ENCODE results near the gene CPNE6.

CPNE6 gene

DNA sequence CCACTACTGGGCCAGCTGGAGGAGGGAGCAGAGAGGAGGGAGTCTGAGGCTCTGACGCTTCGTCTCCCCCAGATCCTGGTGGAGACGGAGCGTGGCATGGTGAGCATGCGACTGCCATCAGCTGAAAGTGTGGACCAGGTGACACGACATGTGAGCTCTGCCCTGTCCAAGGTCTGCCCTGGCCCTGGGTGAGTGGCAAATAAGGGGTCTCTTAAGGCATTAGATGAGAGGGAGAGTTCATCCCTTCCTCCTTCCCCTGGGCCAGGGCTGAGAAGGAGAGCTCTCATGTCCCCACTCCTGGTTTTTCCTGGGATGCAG, 17.1 kb upstream of the CPNE6 start:
- Histone ChIP-seq H3K14ac (ENCODE audit: low read length) (no peak overlapping the region), H4K8ac (ENCODE audit: low read depth, low read length) (no peak overlapping the region), H2BK5ac (ENCODE audit: low read length) (no peak overlapping the region), H2BK12ac (ENCODE audit: low read length) (no peak overlapping the region), H3K79me1 (ENCODE audit: low read depth, low read length) (no peaks in the 10 kb centered on the region), H4K91ac (ENCODE audit: low read depth, low read length, poor library complexity) (no peak overlapping the region), H2BK15ac (ENCODE audit: low read length) (no peak overlapping the region), H3K9me3 (replicated peaks in 1 of 2; ENCODE audit: control insufficient read depth in 2 of 2, insufficient read depth in 1 of 2, low read depth in 1 of 2, low read length in 2 of 2) (no peaks in the 10 kb centered on the region), H3K4me3 (ENCODE audit: low read length in 2 of 2) (no peak overlapping the region), H3K4me2 (ENCODE audit: insufficient read depth, low read length, poor library complexity, severe bottlenecking) (no peak overlapping the region), H2AFZ (ENCODE audit: low read length) (no peak overlapping the region), H3K23ac (ENCODE audit: low read depth, low read length, poor library complexity) (no peak overlapping the region), H2AK5ac (ENCODE audit: low read depth, low read length) (no peak overlapping the region), H3K18ac (ENCODE audit: low read length) (no peak overlapping the region), H3K9ac (ENCODE audit: low read depth, low read length, poor library complexity) (no peak overlapping the region), H3K27me3 (ENCODE audit: control insufficient read depth in 3 of 3, insufficient read depth in 3 of 3, low read depth in 1 of 3, low read length in 3 of 3) (peaks cover 0 to 20% (median 0%) of the 10 kb centered on the region in 3 experiments), H3K27ac (replicated peaks; ENCODE audit: low read length) (no peak overlapping the region), H3K36me3 (replicated peaks in 1 of 2; ENCODE audit: control insufficient read depth in 2 of 2, insufficient read depth in 2 of 2, low read length in 2 of 2) (no peaks in the 10 kb centered on the region), H3K4ac (ENCODE audit: low read length) (no peak overlapping the region), H3K4me1 (ENCODE audit: control insufficient read depth in 2 of 2, insufficient read depth in 1 of 2, low read depth in 1 of 2, low read length in 2 of 2) (peaks cover 13 to 14% of the 10 kb centered on the region in 2 donors), H2BK120ac (ENCODE audit: low read depth, low read length) (no peak overlapping the region)
- no peak for DNase-seq (ENCODE audit: low spot score)
- no CpG with 5 or more reads among the region's 6 CpGs for WGBS, 2 donors (ENCODE audit: extremely low coverage in 2 of 2, insufficient read length in 2 of 2, insufficient replicate concordance in 1 of 2)

DNA sequence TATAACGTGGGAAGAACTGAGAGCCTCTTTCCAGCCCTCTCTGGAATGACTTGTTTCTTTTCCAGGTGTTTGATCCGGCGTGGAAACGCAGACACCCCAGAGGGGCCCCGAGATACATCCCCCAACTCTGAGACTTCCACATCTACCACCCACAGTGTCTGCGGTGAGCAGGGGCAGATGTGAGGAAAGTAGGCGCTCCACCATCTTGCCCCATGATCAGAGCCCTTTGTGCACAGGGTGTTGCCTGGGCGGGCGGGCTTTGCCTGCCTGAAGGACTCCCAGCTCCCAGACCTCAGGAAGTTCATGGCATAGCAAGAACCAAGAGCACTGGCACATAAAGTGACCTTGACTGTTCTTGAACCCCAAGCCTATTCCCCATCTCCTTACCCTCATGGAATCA, 16.7 kb upstream of the CPNE6 start:
- Histone ChIP-seq H3K4me3 (ENCODE audit: low read length in 2 of 2) (no peak overlapping the region), H3K14ac (ENCODE audit: low read length) (no peak overlapping the region), H3K4me2 (ENCODE audit: insufficient read depth, low read length, poor library complexity, severe bottlenecking) (no peak overlapping the region), H3K79me1 (ENCODE audit: low read depth, low read length) (no peaks in the 10 kb centered on the region), H2AK5ac (ENCODE audit: low read depth, low read length) (no peak overlapping the region), H3K9ac (ENCODE audit: low read depth, low read length, poor library complexity) (no peak overlapping the region), H2BK5ac (ENCODE audit: low read length) (no peak overlapping the region), H2AFZ (ENCODE audit: low read length) (no peak overlapping the region), H3K36me3 (replicated peaks in 1 of 2; ENCODE audit: control insufficient read depth in 2 of 2, insufficient read depth in 2 of 2, low read length in 2 of 2) (no peaks in the 10 kb centered on the region), H3K23ac (ENCODE audit: low read depth, low read length, poor library complexity) (no peak overlapping the region), H2BK12ac (ENCODE audit: low read length) (no peak overlapping the region), H3K18ac (ENCODE audit: low read length) (no peak overlapping the region), H3K9me3 (replicated peaks in 1 of 2; ENCODE audit: control insufficient read depth in 2 of 2, insufficient read depth in 1 of 2, low read depth in 1 of 2, low read length in 2 of 2) (no peaks in the 10 kb centered on the region), H3K4me1 (ENCODE audit: control insufficient read depth in 2 of 2, insufficient read depth in 1 of 2, low read depth in 1 of 2, low read length in 2 of 2) (peaks cover 13 to 14% of the 10 kb centered on the region in 2 donors), H3K27me3 (ENCODE audit: control insufficient read depth in 3 of 3, insufficient read depth in 3 of 3, low read depth in 1 of 3, low read length in 3 of 3) (peaks cover 0 to 19% (median 0%) of the 10 kb centered on the region in 3 experiments), H2BK120ac (ENCODE audit: low read depth, low read length) (no peak overlapping the region), H4K91ac (ENCODE audit: low read depth, low read length, poor library complexity) (no peak overlapping the region), H3K27ac (replicated peaks; ENCODE audit: low read length) (no peak overlapping the region), H4K8ac (ENCODE audit: low read depth, low read length) (no peak overlapping the region), H3K4ac (ENCODE audit: low read length) (no peak overlapping the region), H2BK15ac (ENCODE audit: low read length) (no peak overlapping the region)
- no peak for DNase-seq (ENCODE audit: low spot score)
- WGBS, 2 donors (ENCODE audit: extremely low coverage in 2 of 2, insufficient read length in 2 of 2, insufficient replicate concordance in 1 of 2), result no CpG with 5 or more reads among the region's 9 CpGs

GRCh38 chr14:24055971-24056799, 15.2 kb upstream of the CPNE6 start:
- Histone ChIP-seq H2BK5ac (ENCODE audit: low read length) (no peak overlapping the region), H3K9ac (ENCODE audit: low read depth, low read length, poor library complexity) (peak overlapping the region; percentile 24), H3K27ac (replicated peaks; ENCODE audit: low read length) (no peak overlapping the region), H2BK12ac (ENCODE audit: low read length) (no peak overlapping the region), H3K14ac (ENCODE audit: low read length) (no peak overlapping the region), H2AK5ac (ENCODE audit: low read depth, low read length) (no peak overlapping the region), H2AFZ (ENCODE audit: low read length) (no peak overlapping the region), H4K91ac (ENCODE audit: low read depth, low read length, poor library complexity) (no peak overlapping the region), H3K4me2 (ENCODE audit: insufficient read depth, low read length, poor library complexity, severe bottlenecking) (no peak overlapping the region), H2BK120ac (ENCODE audit: low read depth, low read length) (no peak overlapping the region), H4K8ac (ENCODE audit: low read depth, low read length) (no peak overlapping the region), H3K4me1 (ENCODE audit: control insufficient read depth in 2 of 2, insufficient read depth in 1 of 2, low read depth in 1 of 2, low read length in 2 of 2) (peaks cover 13 to 14% of the 10 kb centered on the region in 2 donors), H3K36me3 (replicated peaks in 1 of 2; ENCODE audit: control insufficient read depth in 2 of 2, insufficient read depth in 2 of 2, low read length in 2 of 2) (no peaks in the 10 kb centered on the region), H3K4ac (ENCODE audit: low read length) (no peak overlapping the region), H2BK15ac (ENCODE audit: low read length) (peak overlapping the region; percentile 32), H3K4me3 (ENCODE audit: low read length in 2 of 2) (no peak overlapping the region), H3K79me1 (ENCODE audit: low read depth, low read length) (no peaks in the 10 kb centered on the region), H3K23ac (ENCODE audit: low read depth, low read length, poor library complexity) (no peak overlapping the region), H3K9me3 (replicated peaks in 1 of 2; ENCODE audit: control insufficient read depth in 2 of 2, insufficient read depth in 1 of 2, low read depth in 1 of 2, low read length in 2 of 2) (no peaks in the 10 kb centered on the region), H3K18ac (ENCODE audit: low read length) (no peak overlapping the region), H3K27me3 (ENCODE audit: control insufficient read depth in 3 of 3, insufficient read depth in 3 of 3, low read depth in 1 of 3, low read length in 3 of 3) (peaks cover 0 to 4% (median 0%) of the 10 kb centered on the region in 3 experiments)
- no peak for DNase-seq (ENCODE audit: low spot score)
- no CpG with 5 or more reads among the region's 10 CpGs for WGBS, 2 donors (ENCODE audit: extremely low coverage in 2 of 2, insufficient read length in 2 of 2, insufficient replicate concordance in 1 of 2)

DNA sequence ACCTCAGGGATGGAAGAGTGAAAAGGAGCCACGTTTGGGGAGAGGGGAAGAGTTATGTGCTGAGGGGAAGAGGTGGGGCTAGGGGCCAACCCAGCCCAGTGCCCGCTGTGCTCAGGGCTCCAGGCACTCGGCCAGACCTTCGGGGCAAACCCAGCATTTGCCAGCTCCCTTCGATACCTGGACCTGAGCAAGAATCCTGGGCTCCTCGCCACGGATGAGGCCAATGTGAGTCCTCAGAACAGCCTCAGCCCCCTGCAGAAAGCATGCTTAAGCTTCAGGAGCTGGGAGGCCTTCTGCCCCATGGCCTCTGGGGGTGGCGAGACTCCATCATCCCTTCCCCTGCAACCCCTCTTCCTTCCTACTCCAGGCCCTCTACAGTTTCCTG, 14.6 kb upstream of the CPNE6 start:
- no CpG with 5 or more reads among the region's 8 CpGs for WGBS, 2 donors (ENCODE audit: extremely low coverage in 2 of 2, insufficient read length in 2 of 2, insufficient replicate concordance in 1 of 2)
- H3K9me3 ChIP-seq (replicated peaks in 1 of 2; ENCODE audit: control insufficient read depth in 2 of 2, insufficient read depth in 1 of 2, low read depth in 1 of 2, low read length in 2 of 2), result no peaks in the 10 kb centered on the region
- no peak for DNase-seq (ENCODE audit: low spot score)
- H3K9ac ChIP-seq (ENCODE audit: low read depth, low read length, poor library complexity), result peak overlapping the region; percentile 24
- H3K4me3 ChIP-seq (ENCODE audit: low read length in 2 of 2), result no peak overlapping the region
- no peak overlapping the region for H2BK12ac ChIP-seq (ENCODE audit: low read length)
- no peak overlapping the region for H2AFZ ChIP-seq (ENCODE audit: low read length)
- no peaks in the 10 kb centered on the region for H3K36me3 ChIP-seq (replicated peaks in 1 of 2; ENCODE audit: control insufficient read depth in 2 of 2, insufficient read depth in 2 of 2, low read length in 2 of 2)
- H2BK120ac ChIP-seq (ENCODE audit: low read depth, low read length), result no peak overlapping the region
- no peaks in the 10 kb centered on the region for H3K27me3 ChIP-seq (ENCODE audit: control insufficient read depth in 3 of 3, insufficient read depth in 3 of 3, low read depth in 1 of 3, low read length in 3 of 3)
- peak overlapping the region; percentile 32 for H2BK15ac ChIP-seq (ENCODE audit: low read length)
- no peak overlapping the region for H4K8ac ChIP-seq (ENCODE audit: low read depth, low read length)
- H2BK5ac ChIP-seq (ENCODE audit: low read length), result no peak overlapping the region
- no peak overlapping the region for H3K23ac ChIP-seq (ENCODE audit: low read depth, low read length, poor library complexity)
- H3K4me2 ChIP-seq (ENCODE audit: insufficient read depth, low read length, poor library complexity, severe bottlenecking), result no peak overlapping the region
- no peak overlapping the region for H3K4ac ChIP-seq (ENCODE audit: low read length)
- H3K4me1 ChIP-seq (ENCODE audit: control insufficient read depth in 2 of 2, insufficient read depth in 1 of 2, low read depth in 1 of 2, low read length in 2 of 2), result peaks cover 10 to 11% of the 10 kb centered on the region in 2 donors
- H3K27ac ChIP-seq (replicated peaks; ENCODE audit: low read length), result no peak overlapping the region
- H4K91ac ChIP-seq (ENCODE audit: low read depth, low read length, poor library complexity), result no peak overlapping the region
- H3K79me1 ChIP-seq (ENCODE audit: low read depth, low read length), result no peaks in the 10 kb centered on the region
- H2AK5ac ChIP-seq (ENCODE audit: low read depth, low read length), result no peak overlapping the region
- H3K14ac ChIP-seq (ENCODE audit: low read length), result no peak overlapping the region
- H3K18ac ChIP-seq (ENCODE audit: low read length), result no peak overlapping the region
